A172 (cell line): ENCODE results near the gene GAS6. TPM values are rescaled to one million over a fixed set of nuclear protein-coding genes. Genes with fewer than 3 reads are reported as not detected.

ENCODE experiments used
- DNase-seq: peaks from one replicate; pipeline ENCODE4 v3.0.0-alpha.2; 2015; ENCODE audit warnings: low spot score
- total RNA-seq: library from RNA; depleted of rRNA; stranded (reverse); fragments of >200 nt; shearing (Covaris generic); gene quantifications from 2 replicates; pipeline ENCODE4 v1.2.3, GENCODE V29; 2014

The GAS6 gene
- total RNA-seq, 1 experiment from 2014 or later: 30.7 TPM

DNA sequence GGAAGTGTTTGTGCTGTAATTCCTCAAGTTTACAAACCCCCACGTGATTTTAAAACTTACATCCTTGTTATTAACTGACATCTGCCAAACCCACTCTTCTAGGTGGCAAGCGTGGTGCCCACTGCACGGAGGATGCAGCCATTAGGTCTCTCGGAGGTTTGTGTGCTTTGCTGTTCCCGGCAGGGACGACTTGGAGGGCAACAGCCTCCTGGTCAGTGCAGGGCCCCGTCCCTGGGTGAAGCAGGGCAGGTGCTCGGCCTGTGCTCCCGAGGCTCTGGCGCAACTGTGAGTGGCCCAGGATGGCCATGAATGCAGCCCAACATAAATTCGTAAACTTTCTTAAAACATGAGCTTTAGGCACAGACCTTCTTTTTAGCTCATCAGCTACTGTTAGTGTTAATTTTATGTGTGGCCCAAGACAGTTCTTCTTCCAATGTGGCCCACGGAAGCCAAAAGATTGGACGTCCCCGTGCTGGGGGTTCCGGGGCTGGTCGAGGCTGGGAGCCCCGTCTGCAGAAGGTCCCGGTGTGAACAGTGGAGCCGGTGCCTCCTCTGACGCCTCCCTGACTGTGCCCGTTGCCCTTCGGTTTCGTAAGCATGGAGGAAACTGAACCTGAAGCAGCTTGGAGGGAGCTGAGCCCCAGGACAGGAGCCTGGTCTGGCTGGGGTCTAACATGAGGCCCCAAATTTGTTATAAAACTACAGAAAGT is 11.9 kb downstream of the GAS6 start:
- DNase-seq: no peak

DNA sequence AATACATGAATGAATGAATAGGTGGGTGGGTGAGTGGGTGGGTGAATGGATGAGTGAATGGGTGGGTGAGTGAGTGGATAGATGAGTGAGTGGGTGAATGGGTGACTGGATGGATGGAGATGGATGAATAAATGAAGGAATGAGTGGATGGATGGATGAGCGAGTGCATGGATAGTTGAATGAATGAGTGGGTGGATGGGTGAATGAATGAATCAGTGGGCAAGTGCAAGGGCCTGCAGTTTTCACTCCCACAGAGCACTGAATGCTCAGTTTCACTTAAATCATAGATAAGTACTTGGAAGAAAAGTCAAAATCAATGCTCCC is 12.4 kb downstream of the GAS6 start:
- no peak for DNase-seq

DNA sequence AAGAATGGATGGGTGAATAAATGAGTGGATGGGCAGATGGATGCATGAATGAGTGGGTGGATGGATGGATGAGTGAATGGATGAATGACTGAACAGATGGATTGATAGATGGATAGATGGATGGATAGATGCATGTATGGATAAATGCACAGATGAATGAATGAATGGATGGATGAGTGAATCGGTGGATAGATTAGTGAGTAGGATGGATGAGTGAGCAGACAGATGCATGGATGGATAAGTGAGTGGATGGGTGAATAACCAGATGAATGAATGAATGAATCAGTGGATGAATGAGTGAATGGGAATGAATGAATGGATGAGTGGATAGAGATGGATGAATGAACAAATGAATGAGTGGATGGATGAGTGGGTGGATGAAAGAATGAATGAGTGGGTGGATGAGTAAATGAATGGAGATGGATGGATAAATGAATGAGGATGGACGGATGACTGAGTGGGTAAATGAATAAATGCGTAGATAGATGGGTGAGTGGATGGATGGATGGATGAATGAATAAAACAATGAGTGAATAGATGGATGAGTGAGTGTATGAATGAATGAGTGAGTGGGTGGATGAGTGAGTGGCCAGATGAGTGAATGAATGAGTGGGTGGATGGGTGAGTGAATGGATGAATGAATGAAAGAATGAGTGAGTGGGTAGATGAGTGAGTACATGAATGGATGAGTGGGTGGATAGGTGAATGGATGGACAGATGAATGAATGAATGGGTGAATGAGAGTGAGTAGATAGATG is 13.0 kb downstream of the GAS6 start:
- no peak for DNase-seq

DNA sequence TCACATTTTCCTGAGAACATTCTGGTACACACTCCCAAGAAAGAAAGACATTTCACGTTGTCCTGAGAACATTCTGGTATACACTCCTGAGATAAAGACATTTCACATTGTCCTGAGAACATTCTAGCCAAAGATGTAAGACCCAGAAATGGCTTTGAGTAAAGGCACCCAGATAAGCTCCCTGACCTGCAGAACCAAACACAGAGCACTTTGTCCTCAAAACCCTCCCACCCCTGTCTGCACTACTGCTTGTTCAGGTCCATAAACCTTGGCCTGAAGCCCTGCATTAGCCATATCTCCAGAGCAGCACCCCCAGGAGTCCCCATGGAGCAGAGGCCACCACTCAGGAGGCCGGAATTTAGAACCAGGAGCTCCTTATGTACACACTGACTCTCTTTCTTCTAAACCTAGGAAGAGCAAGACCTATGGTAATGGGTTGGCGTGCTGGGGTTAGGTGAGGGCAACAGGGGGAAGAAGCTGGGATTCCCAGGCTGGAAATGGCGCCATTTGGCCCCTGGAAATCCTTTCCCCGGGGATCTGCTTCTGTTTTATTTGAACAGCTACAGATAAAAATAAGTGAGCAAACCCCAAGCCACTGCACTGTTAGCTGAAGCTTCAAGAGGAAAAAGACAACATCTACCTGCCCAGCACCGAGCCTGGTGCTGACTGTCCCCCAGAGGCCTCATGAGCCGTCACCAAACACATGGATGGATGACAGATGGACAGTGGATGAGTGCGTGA is 13.7 kb downstream of the GAS6 start:
- DNase-seq: no peak

DNA sequence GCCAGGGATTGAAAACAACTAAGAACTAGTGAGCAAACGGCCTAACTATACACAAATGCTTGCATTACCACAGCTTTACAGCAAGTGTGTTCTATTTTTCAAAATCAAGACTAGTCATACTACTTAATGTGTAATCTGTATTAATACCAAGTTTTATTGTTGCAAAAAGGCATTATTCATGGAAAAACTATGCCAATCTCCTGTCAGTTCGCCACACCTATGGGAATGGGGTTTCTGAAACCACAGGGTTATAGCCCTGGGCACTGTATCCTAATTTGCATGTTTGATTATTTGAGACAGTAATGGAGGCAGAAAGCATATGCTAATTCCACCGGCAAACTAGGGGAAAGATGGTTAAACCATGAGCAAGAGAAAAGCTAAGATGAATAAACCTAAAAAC is 14.3 kb downstream of the GAS6 start:
- no peak for DNase-seq

DNA sequence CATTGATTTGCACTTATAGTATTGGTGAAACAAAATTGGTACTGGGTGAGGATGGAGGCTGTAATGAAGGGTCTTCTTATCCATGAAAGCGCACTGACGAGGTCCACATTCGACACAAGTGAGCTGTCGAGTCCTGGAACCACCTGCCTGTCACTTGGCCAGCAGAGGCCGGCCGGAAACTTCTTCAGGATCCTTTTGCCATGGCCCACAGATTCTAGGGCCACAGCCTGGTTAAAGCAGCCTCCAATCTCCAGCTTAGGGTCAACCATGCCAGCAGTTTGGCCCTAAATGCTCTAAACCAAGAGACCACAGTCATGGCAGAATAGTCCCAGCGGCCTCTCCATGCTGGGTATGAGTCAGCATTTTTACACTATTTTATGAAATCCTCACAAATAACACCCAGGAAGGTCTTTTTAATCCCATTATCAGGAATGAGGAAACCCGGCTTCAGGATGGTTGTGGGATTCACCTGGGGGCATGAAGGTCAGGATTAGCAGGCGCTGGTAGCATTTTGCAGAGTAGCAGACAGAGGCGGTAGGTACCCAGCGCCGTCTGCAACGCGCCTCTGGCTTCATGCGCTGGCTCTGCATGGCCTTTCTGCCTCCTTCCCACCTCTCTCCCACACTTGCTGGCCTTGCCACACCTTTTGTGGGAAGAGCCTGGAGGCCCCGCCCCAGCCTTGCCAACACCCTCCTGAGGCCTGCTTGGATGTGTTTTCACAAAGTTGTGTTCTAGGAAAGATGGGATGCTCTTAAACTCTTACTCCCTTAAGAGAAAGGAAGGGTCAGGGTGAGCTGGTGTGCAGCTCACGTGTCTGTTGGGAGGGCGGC is 15.2 kb downstream of the GAS6 start:
- DNase-seq: no peak

DNA sequence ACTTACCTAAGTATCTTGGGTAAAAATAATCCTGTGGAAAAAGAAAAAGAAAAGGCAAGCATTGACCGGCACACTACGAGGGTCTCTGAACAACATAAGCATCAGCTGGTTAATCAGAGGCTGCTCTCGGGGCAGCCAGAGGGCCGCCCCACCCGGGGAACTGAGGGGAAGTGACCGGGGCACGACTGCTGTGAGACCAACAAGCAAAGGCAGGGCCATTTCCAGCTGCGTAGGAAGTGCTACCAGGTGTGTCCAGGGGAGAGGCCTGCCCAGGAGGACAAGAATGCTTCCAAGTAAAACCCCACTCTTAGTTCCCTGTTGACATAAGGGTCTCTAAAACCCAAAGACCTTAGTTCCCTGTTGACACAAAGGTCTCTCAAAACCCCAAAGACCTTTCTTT is 15.9 kb downstream of the GAS6 start:
- DNase-seq: no peak

DNA sequence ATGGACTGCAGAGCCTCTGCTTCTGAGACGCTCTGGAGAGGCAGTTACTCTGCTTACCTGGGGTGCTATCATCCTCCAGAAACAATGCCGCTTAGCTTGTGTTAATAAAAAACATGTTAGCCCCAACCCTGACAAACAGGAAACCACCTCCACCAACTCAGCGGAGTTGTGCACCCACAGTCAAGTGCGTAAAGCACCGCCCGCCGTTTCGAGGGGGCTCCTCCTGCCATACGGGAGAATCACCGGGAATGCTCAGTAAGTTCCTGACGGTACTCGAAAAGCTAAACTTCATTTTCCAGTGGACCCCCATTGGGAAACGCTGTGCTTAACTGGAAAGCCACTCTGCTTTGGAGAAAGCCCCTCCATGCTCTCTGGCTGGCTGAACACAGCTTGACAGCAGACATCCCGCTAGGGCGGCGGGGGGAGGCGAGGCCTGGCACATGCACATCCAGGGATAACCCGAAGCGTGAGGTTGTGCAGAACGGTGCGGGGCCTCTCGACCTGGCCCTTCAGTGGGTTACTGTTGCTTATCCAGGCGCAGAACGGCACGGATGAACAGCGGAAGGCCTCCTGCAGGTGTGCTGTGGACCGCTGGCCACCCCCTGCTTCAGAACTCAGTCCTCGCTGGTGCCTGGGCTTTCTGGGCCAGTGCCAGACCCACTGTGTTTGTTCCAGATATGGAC is 17.1 kb downstream of the GAS6 start:
- no peak for DNase-seq

DNA sequence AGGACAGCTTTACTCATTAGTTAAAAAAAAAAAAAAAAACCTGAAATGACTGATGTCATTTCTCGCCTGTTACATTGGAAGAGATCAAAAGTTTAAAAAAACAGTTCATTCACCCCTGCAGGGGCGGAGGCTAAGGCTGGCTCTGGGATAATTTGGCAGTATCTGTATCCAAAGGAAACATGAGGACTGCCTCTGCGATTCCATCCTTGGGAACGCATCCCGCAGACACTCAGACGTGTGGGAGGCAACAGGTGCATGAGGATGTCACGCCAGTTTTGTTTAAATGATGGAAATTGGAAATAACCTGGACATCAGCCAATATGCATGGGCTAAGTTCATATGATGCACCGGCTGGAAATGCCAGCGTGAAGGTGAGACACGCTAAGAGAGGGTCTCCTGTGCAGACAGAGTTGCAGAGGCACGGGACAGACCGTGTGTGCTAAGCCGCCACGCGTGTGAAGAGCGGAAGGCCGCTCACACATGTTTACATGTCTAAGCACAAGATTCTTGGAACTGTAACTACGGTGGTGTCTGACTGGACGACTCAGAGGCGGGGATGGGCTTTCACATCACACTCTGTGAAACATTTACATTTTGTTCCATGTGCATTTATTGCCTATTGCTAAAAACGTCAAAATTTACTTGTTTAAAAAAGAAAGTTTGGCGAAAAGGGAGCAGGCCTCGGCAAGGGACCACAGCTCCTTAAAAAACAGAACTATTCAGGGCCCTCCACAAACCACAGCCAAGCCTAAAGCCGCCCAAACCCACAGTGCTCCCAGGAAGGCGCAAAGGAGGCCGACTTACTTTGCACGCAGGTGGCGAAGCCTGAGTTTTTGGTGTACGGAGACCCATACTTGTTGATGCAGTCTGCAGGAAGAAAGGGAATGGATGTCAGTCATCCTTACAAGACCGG is 17.9 kb downstream of the GAS6 start:
- no peak for DNase-seq

DNA sequence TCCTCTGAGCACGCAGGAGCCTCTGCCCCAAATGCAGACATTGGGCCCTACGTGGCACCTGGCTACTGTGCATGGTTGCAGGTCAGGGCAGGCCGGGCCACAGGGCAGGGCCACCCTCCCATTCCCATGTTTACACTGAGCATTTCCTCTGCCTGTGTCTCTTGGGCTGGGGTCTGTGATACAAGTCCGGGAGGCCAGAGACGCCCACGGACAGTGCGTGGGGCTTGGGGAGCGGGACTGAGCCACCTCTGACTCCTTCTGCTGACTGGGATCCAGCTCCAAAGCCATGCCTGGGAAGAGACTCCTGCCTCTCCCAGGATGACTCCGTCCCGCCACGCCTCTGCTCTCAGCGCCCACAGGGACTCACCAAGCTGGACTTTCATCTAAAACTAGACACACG is 18.8 kb downstream of the GAS6 start:
- no peak for DNase-seq

DNA sequence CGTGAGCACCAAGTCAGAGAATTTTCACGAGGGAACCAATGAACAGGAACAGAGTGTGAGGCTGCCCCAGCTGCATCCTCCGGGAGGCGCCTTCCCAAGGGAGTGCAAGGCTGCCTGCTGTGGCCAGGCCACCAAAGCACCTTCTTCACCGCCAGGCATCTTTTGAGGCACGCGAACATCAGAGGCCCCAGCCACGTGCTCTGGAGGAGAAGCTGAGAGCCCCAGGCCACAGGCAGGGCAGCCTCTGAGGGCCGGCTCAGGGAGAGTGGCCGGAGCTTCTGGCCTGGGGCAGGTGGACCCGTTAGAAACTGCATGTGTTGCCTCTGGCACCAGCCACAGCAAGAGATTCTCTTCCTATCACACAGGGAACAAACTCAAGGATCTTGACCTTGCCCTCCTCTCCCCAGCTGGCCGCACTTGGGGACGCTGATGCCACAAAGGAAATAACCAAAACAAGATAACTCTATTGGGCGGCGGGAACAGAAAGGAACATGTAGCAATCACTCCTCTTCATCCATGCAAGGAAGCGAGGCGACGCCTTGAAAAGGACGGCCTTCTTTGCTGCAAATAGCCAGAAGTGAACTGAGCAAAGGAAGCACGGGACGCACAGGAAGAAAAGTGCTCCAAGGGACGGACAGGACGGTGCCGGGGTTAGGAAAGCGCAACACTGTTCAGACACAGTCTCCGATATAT is 19.9 kb downstream of the GAS6 start:
- DNase-seq: no peak

DNA sequence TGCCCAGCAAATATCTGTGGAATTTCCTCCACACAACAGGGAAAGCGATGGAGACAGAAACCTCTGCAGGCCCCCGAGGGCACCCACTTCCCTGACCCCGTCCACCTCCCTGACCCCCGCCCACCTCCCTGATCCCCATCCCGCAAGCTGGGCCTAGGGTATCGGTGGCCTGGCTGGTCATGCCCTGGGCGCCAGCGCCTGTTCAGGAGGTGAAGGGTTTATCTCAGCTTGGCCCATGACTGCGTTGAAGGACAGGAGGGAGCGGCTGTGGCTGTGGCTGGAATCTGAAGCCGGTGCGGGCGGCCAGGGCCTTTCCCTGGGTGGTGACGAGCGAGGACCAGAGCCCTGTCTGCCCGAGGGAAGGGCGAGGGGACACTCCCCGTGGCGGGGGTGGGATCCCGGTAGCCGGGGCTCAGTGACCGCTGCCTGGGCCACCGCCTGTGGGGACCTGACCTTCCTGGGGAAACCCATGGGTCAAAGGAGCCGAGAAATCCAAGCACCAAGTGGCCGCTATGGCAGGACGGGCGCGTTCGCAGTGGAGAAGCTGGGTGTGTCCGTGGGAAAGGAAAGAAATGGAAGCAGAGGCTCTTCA is 20.7 kb downstream of the GAS6 start:
- no peak for DNase-seq

DNA sequence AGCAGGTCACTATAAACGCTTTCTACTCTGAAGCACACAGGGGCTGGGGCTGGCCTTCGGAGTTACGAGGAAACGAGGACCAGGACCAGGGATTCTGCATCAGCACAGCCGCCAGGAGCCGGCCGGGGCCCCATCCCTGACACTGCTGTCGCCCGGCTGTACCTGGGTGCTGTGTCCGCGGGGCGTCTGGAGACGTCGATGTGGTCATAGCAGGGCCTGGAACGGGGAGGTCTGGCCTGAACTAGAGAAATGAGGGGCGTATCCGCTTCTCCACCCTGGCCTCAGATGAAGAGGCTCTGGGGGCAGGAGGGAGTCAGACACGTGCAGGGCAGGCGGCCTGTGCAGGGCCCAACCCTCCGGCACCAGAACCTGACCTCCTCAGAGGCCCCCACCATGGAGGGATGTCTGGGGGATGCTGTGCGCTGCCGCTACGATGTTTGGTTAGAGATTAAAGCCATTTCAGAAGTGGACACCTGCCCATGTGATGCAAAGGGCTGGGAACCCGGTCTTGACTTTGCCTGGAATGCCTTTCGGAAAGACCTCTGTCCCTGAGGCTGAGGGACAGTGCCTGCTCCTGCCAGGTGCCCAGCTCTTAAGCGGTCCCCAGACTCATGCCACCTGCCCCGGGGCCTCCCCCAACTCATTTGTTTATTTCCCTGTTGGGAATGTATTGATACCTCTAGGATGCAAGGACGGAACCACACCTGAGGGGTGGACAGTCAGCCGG is 21.4 kb downstream of the GAS6 start:
- no peak for DNase-seq

DNA sequence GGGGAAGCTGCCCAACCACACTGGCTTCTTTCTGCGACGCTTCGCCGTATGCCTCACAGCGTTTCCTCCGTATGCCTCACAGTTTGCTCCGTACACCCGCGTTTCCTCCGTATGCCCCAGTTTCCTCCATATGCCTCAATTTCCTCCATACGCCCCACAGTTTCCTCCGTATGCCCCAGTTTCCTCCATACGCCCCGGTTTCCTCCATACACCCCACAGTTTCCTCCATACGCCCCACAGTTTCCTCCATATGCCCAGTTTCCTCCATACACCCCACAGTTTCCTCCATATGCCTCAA is 22.6 kb downstream of the GAS6 start:
- no peak for DNase-seq

DNA sequence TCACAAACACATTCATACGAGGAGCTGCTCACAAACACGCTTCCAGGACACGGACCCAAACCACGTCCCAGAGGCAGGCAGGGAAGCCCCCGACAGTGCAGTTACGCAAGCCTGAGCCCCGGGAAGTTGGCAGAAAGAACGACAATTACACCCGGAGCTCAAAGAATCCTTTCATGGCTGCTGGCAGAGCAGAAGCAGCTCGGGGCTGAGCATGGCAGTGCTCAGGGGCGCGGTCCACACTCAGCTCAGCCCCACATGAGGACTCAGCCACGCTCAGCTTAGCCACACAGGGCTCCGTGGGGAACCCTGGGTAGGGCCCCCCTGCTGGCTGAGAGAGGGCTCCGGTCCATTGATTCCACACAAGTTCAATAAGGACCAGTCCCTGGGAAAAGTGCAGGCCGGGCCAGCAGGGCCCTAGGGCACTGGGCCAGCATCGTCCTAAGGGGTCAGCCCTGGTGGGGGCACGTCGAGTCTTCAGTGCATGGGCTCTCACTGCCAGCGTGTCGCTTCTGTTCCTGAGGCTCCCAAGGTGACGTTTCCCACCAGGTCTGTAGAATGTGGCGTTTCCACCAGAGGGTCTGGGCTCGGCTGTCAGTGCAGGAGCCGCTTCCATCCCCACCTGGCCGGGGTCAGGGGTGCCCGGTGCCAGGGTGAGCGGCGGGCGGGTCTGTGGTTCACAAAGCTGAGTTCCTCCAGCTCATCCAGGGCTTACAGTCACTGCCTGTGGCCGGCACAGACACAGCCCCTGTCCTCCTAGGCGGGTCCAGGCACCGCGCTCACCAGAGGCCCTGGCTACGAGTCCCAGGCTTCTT is 23.1 kb downstream of the GAS6 start:
- no peak for DNase-seq

DNA sequence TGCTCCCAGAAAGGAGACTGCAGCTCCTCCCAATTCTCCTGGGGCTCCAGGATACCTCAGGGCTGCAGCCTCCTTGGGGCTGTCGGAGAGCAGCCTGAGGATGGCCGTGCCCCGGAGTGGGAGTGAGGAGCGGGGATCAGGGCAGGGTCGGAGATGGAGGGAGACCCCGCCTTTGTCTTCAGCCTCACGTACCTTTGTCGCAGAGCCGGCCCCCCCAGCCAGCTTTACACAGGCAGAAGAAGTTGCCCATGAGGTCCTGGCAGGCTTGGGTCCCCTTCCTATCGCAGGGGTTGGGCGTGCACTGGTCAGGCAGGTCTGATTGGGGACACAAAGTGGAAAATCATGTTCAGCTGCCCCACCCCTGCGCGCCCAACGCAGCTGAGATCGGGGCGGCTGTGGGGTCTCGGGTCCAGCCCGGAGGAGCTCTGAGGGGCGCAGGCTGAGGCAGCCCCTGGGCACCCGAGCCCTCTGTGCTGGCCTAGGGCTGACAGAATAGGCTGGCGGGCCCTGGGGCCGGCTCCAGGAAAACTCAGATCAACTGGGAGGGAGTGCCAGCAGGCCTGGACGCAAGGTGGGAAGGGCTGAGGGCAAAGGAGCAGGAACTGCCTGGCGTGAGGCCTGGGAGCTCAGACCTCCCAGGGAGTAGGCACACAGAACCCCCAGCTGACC is 24.2 kb downstream of the GAS6 start:
- no peak for DNase-seq

DNA sequence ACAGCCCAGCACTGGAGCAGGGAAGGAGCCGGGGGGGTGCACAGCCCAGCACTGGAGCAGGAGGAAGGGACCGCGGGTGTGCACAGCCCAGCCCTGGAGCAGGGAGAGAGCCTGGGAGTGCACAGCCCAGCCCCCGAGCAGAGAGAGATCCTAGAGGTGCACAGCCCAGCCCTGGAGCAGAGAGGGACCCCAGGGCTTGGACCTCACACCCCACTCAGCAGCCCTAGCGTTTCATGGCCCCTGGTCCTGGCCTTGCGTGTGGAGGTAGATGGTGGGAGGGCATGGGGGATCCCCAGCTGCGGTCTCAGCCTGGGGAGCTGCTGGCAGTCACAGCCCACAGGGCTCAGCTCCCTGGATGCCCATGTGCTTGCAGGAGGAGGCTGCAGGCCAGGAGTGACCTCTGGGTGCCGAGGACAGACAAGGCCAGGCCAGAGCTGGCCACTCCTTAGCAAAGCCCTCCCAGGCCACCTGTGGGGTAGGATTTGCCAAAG is 25.1 kb downstream of the GAS6 start:
- DNase-seq: no peak
